GM23248 (cell line): ENCODE data around the gene ZP4.

Source experiments
- EZH2 ChIP-seq: fragments of 200-600 bp; sonication (generic); IDR thresholded peaks from 2 replicates; pipeline ENCODE4 v1.6.1; 2018; ENCODE audit warnings: antibody characterized with exemption, mild to moderate bottlenecking; ENCODE audit not compliant: insufficient read depth, poor library complexity, severe bottlenecking
- EZH2phosphoT487 ChIP-seq: fragments of 200-600 bp; sonication (generic); IDR thresholded peaks from 2 replicates; pipeline ENCODE4 v1.6.1; 2018; ENCODE audit warnings: antibody characterized with exemption, moderate library complexity, mild to moderate bottlenecking, low read depth; ENCODE audit not compliant: insufficient read depth

DNA sequence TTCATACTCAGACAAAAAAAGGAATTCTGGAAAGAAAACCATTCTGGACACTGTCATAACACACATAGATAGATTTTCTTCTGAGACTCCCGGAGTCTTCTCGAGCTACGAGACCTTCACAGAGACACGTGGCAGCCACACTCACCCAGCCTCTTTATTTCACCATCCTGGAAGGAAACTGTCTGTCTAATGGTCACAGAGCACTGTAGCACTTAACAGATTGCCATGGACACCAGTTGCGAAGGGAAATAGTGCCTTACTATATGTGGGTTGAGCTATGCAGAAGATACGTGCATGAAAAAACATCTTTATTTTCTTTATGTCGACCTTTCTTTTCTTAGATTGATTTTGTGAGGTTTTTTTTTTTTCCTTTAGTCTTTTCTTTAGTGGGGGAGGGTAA lies 57.9 kb downstream of the ZP4 start:
- TF ChIP-seq EZH2 (no peak), EZH2phosphoT487 (no peak)
